Astrocyte (in vitro differentiated cells and primary cell): ENCODE data around the gene NSMF.

ENCODE experiments used
- CTCF ChIP-seq: IDR thresholded peaks from 2 replicates; pipeline ENCODE4 v1.5.1; 2011; ENCODE audit warnings: low read depth, mild to moderate bottlenecking, inconsistent platforms, low read length, moderate library complexity; ENCODE audit not compliant: insufficient read depth
- EZH2 ChIP-seq: IDR thresholded peaks from 2 replicates; pipeline ENCODE4 v1.6.1; 2012; ENCODE audit warnings: mild to moderate bottlenecking, low read length, inconsistent platforms; ENCODE audit not compliant: insufficient read depth

- TF ChIP-seq CTCF, result no peak
- no peak for TF ChIP-seq EZH2
These were observed 7.0 kb downstream of the NSMF start for GRCh38 chr9:137452006-137452760.
